ENCODE measurements around the gene LZTR1.

DNA sequence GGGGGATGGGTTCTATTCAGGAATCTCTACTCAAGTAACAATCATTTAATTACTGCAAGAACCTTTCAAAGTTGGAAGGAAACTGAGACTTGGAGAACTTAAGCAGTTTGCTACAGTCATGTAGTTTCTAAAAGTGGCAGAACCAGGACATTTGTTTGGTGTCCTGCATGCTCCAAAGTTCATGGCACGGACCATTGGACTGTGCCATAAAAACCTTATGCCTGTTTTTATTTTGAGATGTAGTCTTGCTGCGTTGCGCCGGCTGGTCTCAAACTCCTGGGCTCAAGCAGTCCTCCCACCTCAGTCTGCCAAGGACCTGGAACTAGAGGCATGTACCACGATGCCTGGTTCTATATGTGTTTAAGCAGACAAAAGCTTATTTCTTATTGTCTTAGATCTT is 33.6 kb upstream of the LZTR1 start:
- TF ChIP-seq, protein P1, sequence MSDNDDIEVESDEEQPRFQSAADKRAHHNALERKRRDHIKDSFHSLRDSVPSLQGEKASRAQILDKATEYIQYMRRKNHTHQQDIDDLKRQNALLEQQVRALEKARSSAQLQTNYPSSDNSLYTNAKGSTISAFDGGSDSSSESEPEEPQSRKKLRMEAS (IDR thresholded peaks at IDR 0.05; ENCODE audit: low read depth, low read length) = no peak
- TF ChIP-seq, protein P2, sequence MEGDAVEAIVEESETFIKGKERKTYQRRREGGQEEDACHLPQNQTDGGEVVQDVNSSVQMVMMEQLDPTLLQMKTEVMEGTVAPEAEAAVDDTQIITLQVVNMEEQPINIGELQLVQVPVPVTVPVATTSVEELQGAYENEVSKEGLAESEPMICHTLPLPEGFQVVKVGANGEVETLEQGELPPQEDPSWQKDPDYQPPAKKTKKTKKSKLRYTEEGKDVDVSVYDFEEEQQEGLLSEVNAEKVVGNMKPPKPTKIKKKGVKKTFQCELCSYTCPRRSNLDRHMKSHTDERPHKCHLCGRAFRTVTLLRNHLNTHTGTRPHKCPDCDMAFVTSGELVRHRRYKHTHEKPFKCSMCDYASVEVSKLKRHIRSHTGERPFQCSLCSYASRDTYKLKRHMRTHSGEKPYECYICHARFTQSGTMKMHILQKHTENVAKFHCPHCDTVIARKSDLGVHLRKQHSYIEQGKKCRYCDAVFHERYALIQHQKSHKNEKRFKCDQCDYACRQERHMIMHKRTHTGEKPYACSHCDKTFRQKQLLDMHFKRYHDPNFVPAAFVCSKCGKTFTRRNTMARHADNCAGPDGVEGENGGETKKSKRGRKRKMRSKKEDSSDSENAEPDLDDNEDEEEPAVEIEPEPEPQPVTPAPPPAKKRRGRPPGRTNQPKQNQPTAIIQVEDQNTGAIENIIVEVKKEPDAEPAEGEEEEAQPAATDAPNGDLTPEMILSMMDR (IDR thresholded peaks at IDR 0.05; ENCODE audit: low read depth, low read length) = no peak

Measured in NB4 (cell line).